Activated B cell treated with CpG ODN at 0.5 μM for 24 hours (primary cell): Measurements from ENCODE around the gene DPP10. TPM values are rescaled to one million over a fixed set of nuclear protein-coding genes. Genes with fewer than 3 reads are reported as not detected.

Experiments used
- ATAC-seq: fragments of 200-7000 bp; cut with Tn5 transposase; one replicate; pipeline ENCODE4 v1.10.0; 2021; ENCODE audit warnings: low read depth, mild to moderate bottlenecking, moderate library complexity
- CTCF ChIA-PET: fragments of 350-600 bp; sonication (Branson Sonifier 250); formaldehyde crosslinking; loops from one replicate; lab custom pipeline; 2021; ENCODE audit warnings: antibody characterized with exemption; lab: Charles Lee
- POLR2A ChIA-PET: fragments of 350-600 bp; sonication (Branson Sonifier 250); formaldehyde crosslinking; loops from one replicate; lab custom pipeline; 2021; ENCODE audit warnings: antibody characterized with exemption; lab: Charles Lee
- DNase-seq: peaks from one replicate; pipeline ENCODE4 v3.0.0; 2022
- H3K27ac Mint-ChIP-seq: one replicate; pipeline ENCODE4 v1.8.0; 2020; ENCODE audit warnings: mixed read lengths
- H3K27me3 Mint-ChIP-seq: one replicate; pipeline ENCODE4 v1.8.0; 2021; ENCODE audit warnings: mixed read lengths
- H3K36me3 Mint-ChIP-seq: one replicate; pipeline ENCODE4 v1.8.0; 2021; ENCODE audit warnings: low read depth, mixed read lengths
- H3K4me1 Mint-ChIP-seq: one replicate; pipeline ENCODE4 v1.8.0; 2021; ENCODE audit warnings: mixed read lengths
- H3K4me3 Mint-ChIP-seq: one replicate; pipeline ENCODE4 v1.8.0; 2020; ENCODE audit warnings: mild to moderate bottlenecking, mixed read lengths
- H3K9me3 Mint-ChIP-seq: one replicate; pipeline ENCODE4 v1.8.0; 2020; ENCODE audit warnings: mixed read lengths
- intact Hi-C: fragments of 100-400 bp; cut with micrococcal nuclease; formaldehyde crosslinking; loops from one replicate; pipeline ENCODE4 v1.15.1; 2024
- total RNA-seq: library from RNA; stranded (reverse); gene quantifications from 2 replicates; pipeline ENCODE4 v1.2.3, GENCODE V29; 2022
- TF ChIP-seq, protein P1 (sequence below): fragments of 200-600 bp; IDR thresholded peaks from one replicate; pipeline ENCODE4 v1.8.0; 2022; ENCODE audit warnings: antibody characterized with exemption, mild to moderate bottlenecking

DPP10 gene
- total RNA-seq, 1 donor from 2014 or later = not detected

DNA sequence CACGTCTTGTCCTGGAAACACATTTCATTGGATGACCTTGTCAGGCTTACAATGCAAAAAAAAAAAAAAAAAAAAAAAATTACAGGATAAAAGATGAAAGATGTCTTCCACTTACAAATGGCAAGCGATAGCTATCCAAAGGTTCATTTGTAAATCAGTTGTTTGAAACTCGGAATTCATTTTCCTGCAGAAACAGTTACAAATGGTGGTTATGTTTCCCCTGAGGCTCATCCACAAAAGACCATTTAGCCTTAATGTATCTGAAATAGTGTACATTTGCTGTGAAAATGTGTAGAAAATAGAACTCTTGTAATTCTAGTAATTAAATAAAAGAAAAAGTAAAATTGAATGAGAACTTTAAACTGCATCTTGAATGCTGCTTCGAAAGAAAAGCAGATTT, 25.9 kb downstream of the DPP10 start:
- CTCF ChIA-PET = no interaction called here

DNA sequence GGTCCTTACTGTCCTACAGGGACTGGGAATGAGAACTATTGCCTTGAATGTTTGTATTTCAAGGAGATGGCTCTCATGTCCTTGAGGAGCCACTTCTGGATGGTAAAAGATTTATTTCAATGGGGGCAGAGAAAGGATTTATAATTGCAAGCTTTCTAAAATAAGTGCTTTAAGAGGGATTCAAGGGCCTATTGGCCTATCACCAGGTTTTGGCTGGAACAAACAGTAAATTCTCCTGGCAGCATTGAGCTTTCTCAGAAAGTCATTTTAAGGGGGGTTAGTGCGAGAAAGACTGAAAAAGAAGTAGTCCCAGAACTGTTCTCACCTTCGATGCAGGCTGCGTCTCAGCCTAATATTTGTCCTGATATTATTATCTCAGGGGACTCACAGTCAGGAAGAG, 29.8 kb downstream of the DPP10 start:
- Mint-ChIP-seq H3K36me3 (no peaks in the 10 kb centered on the region), H3K4me1 (no peaks in the 10 kb centered on the region), H3K4me3 (no peak overlapping the region), H3K27ac (no peak overlapping the region), H3K27me3 (no peaks in the 10 kb centered on the region), H3K9me3 (no peaks in the 10 kb centered on the region)
- POLR2A ChIA-PET = no interaction called here
- TF ChIP-seq, protein P1, sequence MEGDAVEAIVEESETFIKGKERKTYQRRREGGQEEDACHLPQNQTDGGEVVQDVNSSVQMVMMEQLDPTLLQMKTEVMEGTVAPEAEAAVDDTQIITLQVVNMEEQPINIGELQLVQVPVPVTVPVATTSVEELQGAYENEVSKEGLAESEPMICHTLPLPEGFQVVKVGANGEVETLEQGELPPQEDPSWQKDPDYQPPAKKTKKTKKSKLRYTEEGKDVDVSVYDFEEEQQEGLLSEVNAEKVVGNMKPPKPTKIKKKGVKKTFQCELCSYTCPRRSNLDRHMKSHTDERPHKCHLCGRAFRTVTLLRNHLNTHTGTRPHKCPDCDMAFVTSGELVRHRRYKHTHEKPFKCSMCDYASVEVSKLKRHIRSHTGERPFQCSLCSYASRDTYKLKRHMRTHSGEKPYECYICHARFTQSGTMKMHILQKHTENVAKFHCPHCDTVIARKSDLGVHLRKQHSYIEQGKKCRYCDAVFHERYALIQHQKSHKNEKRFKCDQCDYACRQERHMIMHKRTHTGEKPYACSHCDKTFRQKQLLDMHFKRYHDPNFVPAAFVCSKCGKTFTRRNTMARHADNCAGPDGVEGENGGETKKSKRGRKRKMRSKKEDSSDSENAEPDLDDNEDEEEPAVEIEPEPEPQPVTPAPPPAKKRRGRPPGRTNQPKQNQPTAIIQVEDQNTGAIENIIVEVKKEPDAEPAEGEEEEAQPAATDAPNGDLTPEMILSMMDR = no peak
- DNase-seq (no peak), ATAC-seq (no peak)
- CTCF ChIA-PET = no interaction called here
- intact Hi-C loops = no loop called here

More for the DNA sequence above, 25.9 kb downstream of the DPP10 start:
- H3K36me3 Mint-ChIP-seq = no peaks in the 10 kb centered on the region
- ATAC-seq = no peak
- no peak overlapping the region for H3K27ac Mint-ChIP-seq
- intact Hi-C loops = no loop called here
- no peaks in the 10 kb centered on the region for H3K9me3 Mint-ChIP-seq
- no peak for DNase-seq
- POLR2A ChIA-PET = no interaction called here
- no peaks in the 10 kb centered on the region for H3K4me1 Mint-ChIP-seq
- no peak overlapping the region for H3K4me3 Mint-ChIP-seq
- TF ChIP-seq, protein P1 = no peak
- H3K27me3 Mint-ChIP-seq = no peaks in the 10 kb centered on the region

DNA sequence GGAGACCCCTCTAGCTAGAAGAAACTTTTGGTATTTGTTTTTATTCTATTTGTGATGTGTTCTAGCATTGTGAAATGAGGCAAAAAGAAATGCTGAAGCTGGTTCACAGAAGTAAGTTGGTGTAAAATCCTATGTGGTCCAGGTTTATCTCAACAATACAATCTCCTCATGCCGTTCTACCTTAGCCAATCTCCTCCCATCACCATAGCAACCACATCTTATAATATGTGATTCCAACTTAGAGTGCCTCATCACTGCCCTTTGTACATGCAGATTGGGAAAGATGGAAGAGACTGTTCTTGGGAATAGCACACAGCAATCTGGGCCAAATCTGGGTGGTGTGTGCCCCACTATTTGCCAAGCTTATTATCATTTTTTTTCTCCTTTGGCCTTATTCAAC, 30.3 kb downstream of the DPP10 start:
- H3K36me3 Mint-ChIP-seq = no peaks in the 10 kb centered on the region
- POLR2A ChIA-PET = no interaction called here
- H3K27ac Mint-ChIP-seq = no peak overlapping the region
- intact Hi-C loops = no loop called here
- CTCF ChIA-PET = no interaction called here
- TF ChIP-seq, protein P1 = no peak
- DNase-seq = no peak
- H3K4me3 Mint-ChIP-seq = no peak overlapping the region
- H3K27me3 Mint-ChIP-seq = no peaks in the 10 kb centered on the region
- no peak for ATAC-seq
- H3K4me1 Mint-ChIP-seq = no peaks in the 10 kb centered on the region
- H3K9me3 Mint-ChIP-seq = no peaks in the 10 kb centered on the region

DNA sequence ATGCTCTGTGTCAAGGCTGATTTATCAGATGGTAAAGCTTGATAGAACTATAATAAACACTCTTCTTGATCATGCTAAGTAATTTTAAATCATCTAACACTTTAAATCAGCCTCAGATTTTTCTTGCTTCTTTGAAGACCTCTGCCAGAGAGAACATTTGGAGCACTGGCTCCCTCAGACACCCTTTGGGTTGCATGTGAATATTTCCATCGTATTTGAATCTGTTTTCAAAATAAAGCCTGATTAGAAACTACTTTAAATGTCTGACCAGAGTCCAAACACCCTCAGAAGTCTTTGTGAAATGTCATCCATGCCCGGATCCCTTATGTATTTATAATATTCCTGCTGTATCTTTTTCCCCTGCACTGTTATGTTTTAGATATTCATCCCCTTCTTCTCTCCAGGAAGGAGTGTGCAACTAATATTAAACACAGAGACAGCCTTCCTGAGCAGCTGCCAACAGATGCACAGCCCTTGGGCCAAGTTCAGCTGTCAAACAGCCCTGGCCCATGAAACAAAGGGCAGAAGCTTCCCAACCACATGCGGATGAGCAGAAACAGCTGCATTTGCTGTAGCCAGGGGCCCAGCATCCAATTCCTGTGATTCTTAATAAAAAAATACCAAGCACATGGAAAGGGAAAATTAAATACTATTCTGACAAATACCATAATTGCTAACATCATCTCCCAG, 46.5 kb downstream of the DPP10 start:
- no peak for ATAC-seq
- TF ChIP-seq, protein P1 = no peak

DNA sequence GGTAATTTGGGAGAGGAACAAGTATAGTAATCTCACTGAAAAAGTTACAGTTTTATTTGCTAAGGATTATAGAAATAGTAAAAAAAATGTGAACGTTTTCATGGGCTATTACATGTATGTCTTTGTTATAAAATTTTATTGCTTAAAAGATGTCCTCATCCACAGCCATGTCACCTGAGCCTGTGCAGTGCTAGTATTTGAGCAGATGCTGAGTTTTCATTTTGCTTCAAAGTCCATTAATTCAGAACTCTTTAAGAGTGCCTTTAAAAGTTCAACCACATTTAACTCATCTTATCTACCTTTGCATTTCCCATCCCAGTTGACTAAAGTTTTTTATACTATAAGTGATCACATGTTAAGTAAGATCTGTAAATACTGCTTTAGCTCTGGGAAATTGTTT, 52.6 kb downstream of the DPP10 start:
- H3K4me1 Mint-ChIP-seq = no peaks in the 10 kb centered on the region
- no peak overlapping the region for H3K4me3 Mint-ChIP-seq
- intact Hi-C loops = no loop called here
- peaks cover 2% of the 10 kb centered on the region for H3K9me3 Mint-ChIP-seq
- peaks cover 6% of the 10 kb centered on the region for H3K27me3 Mint-ChIP-seq
- ATAC-seq = no peak
- DNase-seq = no peak
- H3K36me3 Mint-ChIP-seq = no peaks in the 10 kb centered on the region
- ChIA-PET CTCF (no interaction called here), POLR2A (no interaction called here)
- no peak overlapping the region for H3K27ac Mint-ChIP-seq
- TF ChIP-seq, protein P1 = no peak

More for the DNA sequence above, 46.5 kb downstream of the DPP10 start:
- H3K27ac Mint-ChIP-seq = no peak overlapping the region
- H3K4me3 Mint-ChIP-seq = no peak overlapping the region
- CTCF ChIA-PET = no interaction called here
- peaks cover 9% of the 10 kb centered on the region for H3K27me3 Mint-ChIP-seq
- H3K4me1 Mint-ChIP-seq = no peaks in the 10 kb centered on the region
- POLR2A ChIA-PET = no interaction called here
- no peaks in the 10 kb centered on the region for H3K36me3 Mint-ChIP-seq
- intact Hi-C loops = no loop called here
- H3K9me3 Mint-ChIP-seq = no peaks in the 10 kb centered on the region
- DNase-seq = no peak
